Aorta (tissue), 5 donors: ENCODE measurements around the gene TERT. TPM values are rescaled to one million over a fixed set of nuclear protein-coding genes. Genes with fewer than 3 reads are reported as not detected.
A peak's percentile ranks its signal among the peaks of the same experiment; 100 is the strongest.
"Not testable (repeated sequence)": the region's sequence is repeated elsewhere in the genome, so short reads cannot be mapped to it uniquely, and the experiment has no call there.

ENCODE experiments used
- ATAC-seq: fragments of 200-7000 bp; cut with Tn5 transposase; one replicate; pipeline ENCODE4 v1.9.1; 2022; ENCODE audit warnings: moderate library complexity; ENCODE audit not compliant: low FRiP score
- DNase-seq, 2 donors: peaks; one replicate each; pipeline ENCODE4 v3.0.0-alpha.2; 2020
- H3K27ac ChIP-seq, 2 donors: one replicate each; pipeline ENCODE4 v1.5.1; 2013; ENCODE audit warnings: low read length in 2 of 2, mild to moderate bottlenecking in 2 of 2, moderate library complexity in 2 of 2, control low read depth in 1 of 2, inconsistent platforms in 1 of 2, low read depth in 1 of 2
- H3K27me3 ChIP-seq, 2 donors: one replicate each; pipeline ENCODE4 v1.6.1; 2013; ENCODE audit warnings: control low read depth in 1 of 2, low read length in 1 of 2, mild to moderate bottlenecking in 1 of 2, moderate library complexity in 1 of 2; ENCODE audit not compliant: insufficient read depth in 2 of 2, control insufficient read depth in 1 of 2
- H3K36me3 ChIP-seq, 2 donors: one replicate each; pipeline ENCODE4 v1.6.1; 2013; ENCODE audit warnings: control low read depth in 1 of 2, low read length in 1 of 2, mild to moderate bottlenecking in 1 of 2; ENCODE audit not compliant: insufficient read depth in 2 of 2, control insufficient read depth in 1 of 2
- H3K4me1 ChIP-seq, 2 donors: one replicate each; pipeline ENCODE4 v1.6.1; 2013; ENCODE audit warnings: low read length in 2 of 2, control low read depth in 1 of 2, mild to moderate bottlenecking in 1 of 2, moderate library complexity in 1 of 2; ENCODE audit not compliant: insufficient read depth in 2 of 2, control insufficient read depth in 1 of 2
- H3K4me3 ChIP-seq, 2 donors: one replicate each; pipeline ENCODE4 v1.5.1; 2013; ENCODE audit warnings: low read length in 2 of 2, control low read depth in 1 of 2, mild to moderate bottlenecking in 1 of 2
- H3K9me3 ChIP-seq: one replicate; pipeline ENCODE4 v1.6.1; 2013; ENCODE audit warnings: mild to moderate bottlenecking, low read length; ENCODE audit not compliant: control insufficient read depth
- WGBS, 2 donors: extraction: QIAGEN DNeasy Blood & Tissue Kit; methylation state at CpG; one replicate each; pipeline ENCODE4 v1.1.7; 2013; 5-methylcytosine and 5-hydroxymethylcytosine counted together
- intact Hi-C, 2 donors: fragments of 100-400 bp; cut with DNase I; formaldehyde crosslinking; loops; one replicate each; pipeline versions ENCODE4 v1.14.2 to v1.15.0; 2022
- polyA plus RNA-seq, 2 donors: library from polyadenylated mRNA; stranded (reverse); fragments of 200-250 nt; gene quantifications; one replicate each; pipeline ENCODE4 v1.2.3, GENCODE V29; 2013
- total RNA-seq, 2 donors: library from RNA; stranded (reverse); fragmentation: NEBNext Ultra II Directional; extraction: Animal tissue kit (Norgen Biotek cat#: 25700); gene quantifications; one replicate each; pipeline ENCODE4 v1.2.1, GENCODE V29; 2021
- donor health status: healthy with polysubstance abuse.
- donor health status: Bipolar disorder and iron deficiency.
- donor health status: DM: no; HTN: no; CAD: no.
- donor health status: DM: no; HTN: no; CAD: no.
- donor health status: DM: yes; HTN: yes; CAD: no.

Gene TERT
- total and polyA plus RNA-seq, 4 donors: not detected

GRCh38 chr5:1339139-1339817, 44.4 kb upstream of the TERT start:
- H3K4me3 ChIP-seq, H3K27me3 ChIP-seq, H3K4me1 ChIP-seq, H3K9me3 ChIP-seq, H3K36me3 ChIP-seq, H3K27ac ChIP-seq, intact Hi-C loops, ATAC-seq: not testable (repeated sequence)
- peak; percentile 19 to 55 for DNase-seq
- 93 to 94% methylated on average over 30 to 34 of the region's 34 CpGs for WGBS, 2 donors

- Histone ChIP-seq H3K36me3 (peaks cover 0 to 7% of the 10 kb centered on the region in 2 donors), H3K9me3 (no peaks in the 10 kb centered on the region), H3K27ac (no peak overlapping the region), H3K4me3 (no peak overlapping the region), H3K4me1 (no peaks in the 10 kb centered on the region), H3K27me3 (no peaks in the 10 kb centered on the region)
- DNase-seq: peak; percentile 42 to 55
- 93% methylated on average over 22 of the region's 22 CpGs for WGBS, 2 donors
- no peak for ATAC-seq
- intact Hi-C loops: no loop called here
Observed at GRCh38 chr5:1338506-1339070, 43.7 kb upstream of the TERT start.

- Histone ChIP-seq H3K36me3 (peaks cover 0 to 7% of the 10 kb centered on the region in 2 donors), H3K27ac (no peak overlapping the region), H3K27me3 (no peaks in the 10 kb centered on the region), H3K4me3 (no peak overlapping the region), H3K4me1 (no peaks in the 10 kb centered on the region), H3K9me3 (no peaks in the 10 kb centered on the region)
- WGBS, 2 donors: 93 to 95% methylated on average over 12 of the region's 12 CpGs
- ATAC-seq (no peak), DNase-seq (peak; percentile 38 to 50)
- intact Hi-C loops: no loop called here
Observed at GRCh38 chr5:1338196-1338490, 43.3 kb upstream of the TERT start.

GRCh38 chr5:1337489-1338195, 42.8 kb upstream of the TERT start:
- intact Hi-C loops: no loop called here
- ATAC-seq (no peak), DNase-seq (peak; percentile 40 to 52)
- Histone ChIP-seq H3K36me3 (peaks cover 0 to 7% of the 10 kb centered on the region in 2 donors), H3K27me3 (no peaks in the 10 kb centered on the region), H3K4me1 (no peaks in the 10 kb centered on the region), H3K4me3 (no peak overlapping the region), H3K27ac (no peak overlapping the region), H3K9me3 (no peaks in the 10 kb centered on the region)
- 91 to 93% methylated on average over 22 of the region's 22 CpGs for WGBS, 2 donors

- DNase-seq (peak; percentile 29 to 61), ATAC-seq (no peak)
- Histone ChIP-seq H3K9me3 (no peaks in the 10 kb centered on the region), H3K27me3 (no peaks in the 10 kb centered on the region), H3K4me1 (no peaks in the 10 kb centered on the region), H3K27ac (no peak overlapping the region), H3K36me3 (peaks cover 0 to 8% of the 10 kb centered on the region in 2 donors), H3K4me3 (no peak overlapping the region)
- WGBS, 2 donors: 87 to 93% methylated on average over 22 of the region's 22 CpGs
- intact Hi-C loops: no loop called here
Observed at GRCh38 chr5:1336749-1337488, 42.1 kb upstream of the TERT start.

- H3K9me3 ChIP-seq: no peaks in the 10 kb centered on the region
- H3K4me3 ChIP-seq: no peak overlapping the region
- no peak overlapping the region for H3K27ac ChIP-seq
- 93 to 94% methylated on average over 14 of the region's 14 CpGs for WGBS, 2 donors
- H3K36me3 ChIP-seq: peaks cover 0 to 9% of the 10 kb centered on the region in 2 donors
- ATAC-seq (no peak), DNase-seq (peak; percentile 13 to 62)
- intact Hi-C loops: no loop called here
- H3K4me1 ChIP-seq: no peaks in the 10 kb centered on the region
- H3K27me3 ChIP-seq: no peaks in the 10 kb centered on the region
Observed at GRCh38 chr5:1336106-1336561, 41.3 kb upstream of the TERT start.

GRCh38 chr5:1335540-1336095, 40.8 kb upstream of the TERT start:
- H3K4me1 ChIP-seq: no peaks in the 10 kb centered on the region
- H3K9me3 ChIP-seq: no peaks in the 10 kb centered on the region
- DNase-seq: peak; percentile 43 to 59
- intact Hi-C loops: no loop called here
- H3K36me3 ChIP-seq: peaks cover 0 to 11% of the 10 kb centered on the region in 2 donors
- 92 to 94% methylated on average over 19 of the region's 19 CpGs for WGBS, 2 donors
- no peak overlapping the region for H3K4me3 ChIP-seq
- H3K27ac ChIP-seq: no peak overlapping the region
- H3K27me3 ChIP-seq: no peaks in the 10 kb centered on the region
- ATAC-seq: peak; percentile 9

GRCh38 chr5:1334831-1335539, 40.1 kb upstream of the TERT start:
- DNase-seq (peak; percentile 33 to 70), ATAC-seq (no peak)
- Histone ChIP-seq H3K4me1 (no peaks in the 10 kb centered on the region), H3K27ac (no peak overlapping the region), H3K4me3 (no peak overlapping the region), H3K9me3 (no peaks in the 10 kb centered on the region), H3K36me3 (peaks cover 0 to 11% of the 10 kb centered on the region in 2 donors), H3K27me3 (no peaks in the 10 kb centered on the region)
- 94 to 95% methylated on average over 32 of the region's 32 CpGs for WGBS, 2 donors
- intact Hi-C loops: no loop called here
